HG03135 (cell line): Measurements from ENCODE around the gene NAGPA.
"Not testable (repeated sequence)": the region's sequence is repeated elsewhere in the genome, so short reads cannot be mapped to it uniquely, and the experiment has no call there.

Experiments
- ATAC-seq: cut with Tn5 transposase; IDR thresholded peaks from one replicate; pipeline ENCODE4 v1.9.1; 2021; ENCODE audit warnings: mild to moderate bottlenecking, moderate library complexity; ENCODE audit not compliant: unreplicated experiment

The NAGPA gene, protein sequence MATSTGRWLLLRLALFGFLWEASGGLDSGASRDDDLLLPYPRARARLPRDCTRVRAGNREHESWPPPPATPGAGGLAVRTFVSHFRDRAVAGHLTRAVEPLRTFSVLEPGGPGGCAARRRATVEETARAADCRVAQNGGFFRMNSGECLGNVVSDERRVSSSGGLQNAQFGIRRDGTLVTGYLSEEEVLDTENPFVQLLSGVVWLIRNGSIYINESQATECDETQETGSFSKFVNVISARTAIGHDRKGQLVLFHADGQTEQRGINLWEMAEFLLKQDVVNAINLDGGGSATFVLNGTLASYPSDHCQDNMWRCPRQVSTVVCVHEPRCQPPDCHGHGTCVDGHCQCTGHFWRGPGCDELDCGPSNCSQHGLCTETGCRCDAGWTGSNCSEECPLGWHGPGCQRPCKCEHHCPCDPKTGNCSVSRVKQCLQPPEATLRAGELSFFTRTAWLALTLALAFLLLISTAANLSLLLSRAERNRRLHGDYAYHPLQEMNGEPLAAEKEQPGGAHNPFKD

DNA sequence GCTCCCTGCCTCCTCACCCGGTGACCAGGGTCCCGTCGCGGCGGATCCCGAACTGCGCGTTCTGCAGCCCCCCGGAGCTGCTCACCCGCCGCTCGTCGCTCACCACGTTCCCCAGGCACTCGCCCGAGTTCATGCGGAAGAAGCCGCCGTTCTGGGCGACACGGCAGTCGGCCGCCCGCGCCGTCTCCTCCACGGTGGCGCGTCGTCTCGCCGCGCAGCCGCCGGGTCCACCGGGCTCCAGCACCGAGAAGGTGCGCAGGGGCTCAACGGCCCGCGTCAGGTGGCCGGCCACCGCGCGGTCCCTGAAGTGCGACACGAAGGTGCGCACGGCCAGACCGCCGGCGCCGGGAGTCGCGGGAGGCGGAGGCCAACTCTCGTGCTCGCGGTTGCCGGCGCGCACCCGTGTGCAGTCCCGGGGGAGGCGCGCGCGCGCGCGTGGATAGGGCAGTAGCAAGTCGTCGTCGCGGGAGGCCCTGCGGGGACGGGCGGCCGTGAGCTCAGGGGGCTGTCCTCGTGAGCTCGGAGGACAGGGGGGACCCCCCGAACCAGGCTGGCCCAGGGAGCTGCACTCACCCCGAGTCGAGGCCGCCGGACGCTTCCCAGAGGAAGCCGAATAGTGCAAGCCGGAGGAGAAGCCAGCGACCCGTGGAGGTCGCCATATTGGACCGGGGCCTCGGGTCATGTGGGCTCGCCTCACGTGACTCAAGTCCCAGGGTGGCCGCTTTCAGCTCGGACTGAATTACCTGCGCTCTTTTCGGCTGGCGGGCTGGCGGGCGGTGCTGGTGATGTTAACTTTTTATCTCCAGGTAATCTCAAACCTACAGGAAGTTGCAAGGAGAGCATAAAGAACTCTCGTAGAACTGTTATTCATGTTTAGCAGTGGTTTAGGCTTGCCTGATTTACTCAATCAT, at the start of gene NAGPA:
NAGPA (minus strand) TSS at position 680 of the 911 bp plus-strand sequence; CDS start at position 659, 21 bp downstream.
- ATAC-seq: peak; percentile 92

DNA sequence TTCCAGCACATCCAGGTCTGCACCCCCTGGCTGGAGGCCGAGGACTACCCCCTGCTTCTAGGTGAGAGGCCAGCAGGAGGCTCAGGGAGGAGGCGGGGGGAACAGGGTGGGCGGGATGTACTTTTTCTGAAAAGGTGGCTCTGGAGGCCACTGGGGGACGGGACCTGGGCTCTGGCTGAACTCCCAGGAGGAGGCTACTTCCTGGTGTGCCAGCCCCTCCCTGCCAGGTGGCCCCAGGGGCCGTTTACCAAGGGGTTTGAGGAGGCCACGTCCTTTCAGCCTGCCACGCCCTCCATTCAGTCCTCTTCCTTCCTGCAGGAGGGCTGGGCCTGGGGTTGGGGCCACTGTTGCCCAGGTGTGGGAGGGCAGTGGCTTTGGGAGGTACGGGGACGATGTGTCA, 47.3 kb upstream of the NAGPA start:
- ATAC-seq: not testable (repeated sequence)

DNA sequence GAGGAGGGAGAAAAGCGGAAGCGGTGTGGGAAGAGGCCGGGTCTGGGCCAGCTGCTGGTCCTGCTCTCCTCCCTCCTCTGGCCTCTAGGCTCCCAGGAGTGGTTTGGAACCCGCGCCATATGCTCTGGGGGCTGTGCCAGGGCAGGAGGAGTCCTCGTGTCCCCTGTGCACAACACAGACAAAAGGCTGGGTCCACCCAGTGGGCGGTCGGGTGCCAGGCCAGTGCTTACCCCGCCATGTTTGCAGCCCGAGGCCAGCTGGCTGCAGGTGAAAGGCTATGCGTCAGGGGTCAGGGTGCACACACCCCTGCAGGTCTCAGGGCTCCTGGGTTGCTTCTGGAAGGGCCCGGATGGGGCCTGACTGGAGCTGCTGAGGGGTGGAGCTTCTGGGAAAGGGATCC, 46.7 kb upstream of the NAGPA start:
- ATAC-seq: not testable (repeated sequence)

DNA sequence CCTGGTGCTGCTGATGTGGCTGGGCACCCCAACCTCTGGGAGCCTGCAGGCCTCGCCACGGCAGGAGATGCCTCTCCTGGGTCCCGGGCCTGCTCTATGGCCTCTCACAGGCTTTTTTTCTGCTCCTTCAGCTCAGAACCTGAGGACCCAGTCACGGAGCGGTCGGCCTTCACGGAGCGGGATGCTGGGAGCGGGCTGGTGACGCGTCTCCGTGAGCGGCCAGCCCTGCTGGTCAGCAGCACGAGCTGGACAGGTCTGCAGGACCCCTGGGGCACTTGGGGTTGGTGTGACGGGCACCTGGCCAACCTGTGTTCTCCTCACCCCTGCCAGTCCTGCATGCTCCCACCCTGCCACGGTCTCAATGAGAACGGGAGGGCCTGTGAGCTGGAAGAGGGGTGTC, 44.9 kb upstream of the NAGPA start:
- ATAC-seq: no peak

DNA sequence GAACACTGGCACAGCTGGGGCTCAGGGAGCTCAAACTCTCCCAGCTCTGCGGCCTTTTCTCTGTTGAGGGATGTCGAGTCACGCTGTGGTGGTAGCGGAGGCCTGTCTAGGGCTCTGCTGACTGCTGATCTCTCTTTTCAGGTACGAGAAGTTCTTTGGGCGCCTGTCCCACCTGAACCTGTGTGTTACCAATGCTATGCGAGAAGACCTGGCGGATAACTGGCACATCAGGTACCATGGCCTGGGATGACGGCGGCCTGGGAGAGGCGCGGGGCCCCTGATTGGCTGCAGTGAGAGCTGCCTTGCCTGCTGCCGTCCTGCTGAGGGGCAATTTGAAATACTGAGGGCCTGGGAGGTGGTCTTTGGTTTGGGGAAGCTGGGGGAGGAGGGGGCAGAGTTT, 43.6 kb upstream of the NAGPA start:
- no peak for ATAC-seq

DNA sequence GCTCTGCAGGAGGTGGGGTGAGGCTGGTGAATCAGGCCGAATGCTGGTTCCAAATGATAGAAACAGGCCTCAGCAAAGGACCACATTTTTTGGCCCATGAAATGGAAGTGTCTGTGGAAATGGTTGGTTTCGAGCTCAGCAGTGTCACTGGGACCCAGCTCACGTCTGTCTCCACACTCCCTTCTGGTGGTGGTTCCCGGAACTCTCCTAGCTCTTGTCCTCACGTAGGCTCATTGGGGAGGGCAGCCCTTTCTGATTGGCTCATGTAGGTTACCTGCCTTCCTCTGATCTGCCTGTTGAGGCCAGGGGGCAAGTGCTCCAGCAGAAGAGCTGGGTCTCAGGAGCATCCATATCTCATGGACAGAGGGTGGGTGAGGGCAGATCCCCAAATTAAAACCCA, 41.9 kb upstream of the NAGPA start:
- no peak for ATAC-seq

DNA sequence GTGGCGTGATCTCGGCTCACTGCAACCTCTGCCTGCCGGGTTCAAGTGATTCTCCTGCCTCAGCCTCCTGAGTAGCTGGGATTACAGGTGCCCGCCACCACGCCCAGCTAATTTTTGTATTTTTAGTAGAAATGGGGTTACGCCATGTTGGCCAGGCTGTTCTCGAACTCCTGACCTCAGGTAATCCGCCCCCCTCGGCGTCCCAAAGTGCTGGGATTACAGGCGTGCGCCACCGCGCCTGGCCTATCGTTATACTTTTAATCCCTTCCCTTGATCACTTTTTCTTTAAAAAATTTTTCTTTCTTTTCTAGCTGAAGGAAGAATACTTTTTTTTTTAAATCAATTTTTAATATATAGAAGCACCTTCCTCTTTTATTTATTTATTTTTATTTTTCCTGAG, 40.0 kb upstream of the NAGPA start:
- not testable (repeated sequence) for ATAC-seq

DNA sequence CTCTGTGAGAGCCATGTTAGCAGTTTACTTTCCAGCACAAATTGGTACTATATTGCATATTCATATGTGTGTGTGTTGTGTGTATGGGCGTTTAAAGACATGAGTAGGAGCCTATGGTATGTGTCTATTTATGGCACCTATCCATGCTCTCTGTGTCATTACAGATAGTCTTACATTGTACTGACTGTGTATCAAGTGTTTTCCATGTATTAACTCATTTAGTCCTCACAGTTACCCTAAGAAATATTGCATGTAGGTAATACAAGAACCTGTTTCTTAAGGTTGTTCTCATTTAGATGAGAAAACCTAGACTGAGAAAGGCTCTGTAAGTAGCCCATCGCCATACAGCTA, 39.5 kb upstream of the NAGPA start:
- ATAC-seq: no peak

DNA sequence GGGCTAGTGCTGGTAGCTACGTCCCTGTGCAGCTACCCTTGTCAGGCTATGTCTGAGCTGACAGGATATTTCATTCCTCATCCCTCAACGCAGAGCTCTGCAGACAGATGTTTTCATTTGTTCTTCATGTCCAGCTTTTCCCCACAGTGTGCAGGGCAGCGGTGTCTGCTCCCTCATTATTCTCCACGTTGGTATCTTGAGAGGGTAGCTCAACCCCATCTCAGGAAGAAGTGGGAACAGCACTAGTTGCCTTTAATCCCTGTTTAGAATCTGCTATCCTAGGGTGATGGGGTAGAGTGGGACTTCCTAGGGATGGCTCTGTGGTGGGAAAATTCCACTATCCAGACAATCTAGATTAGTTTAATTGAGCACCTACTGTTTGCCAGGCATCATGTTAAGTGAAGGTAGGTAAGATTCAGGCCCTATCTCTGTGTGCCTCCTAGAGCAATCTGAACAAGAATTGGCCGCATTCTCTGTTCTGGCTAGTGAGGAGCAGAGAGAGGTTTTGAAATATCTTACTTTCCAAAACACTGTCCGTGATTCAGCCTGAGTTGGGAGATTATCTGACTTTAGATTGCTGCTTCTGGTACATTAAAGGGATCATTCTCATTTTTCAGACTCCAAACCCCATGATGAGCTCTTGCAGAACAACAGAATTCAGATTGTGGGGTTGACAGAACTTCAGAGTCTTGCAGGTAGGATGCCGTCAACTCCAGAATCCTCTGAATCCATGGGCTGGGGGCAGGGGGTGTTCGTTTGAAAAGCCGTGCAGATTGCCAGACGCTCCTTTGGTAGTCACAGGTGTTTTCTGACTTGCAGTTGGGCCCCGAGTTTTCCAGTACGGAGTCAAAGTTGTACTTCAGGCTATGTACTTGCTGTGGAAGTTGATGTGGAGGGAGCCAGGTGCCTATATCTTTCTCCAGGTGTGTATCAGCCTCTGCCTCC, 38.9 kb upstream of the NAGPA start:
- ATAC-seq: no peak

DNA sequence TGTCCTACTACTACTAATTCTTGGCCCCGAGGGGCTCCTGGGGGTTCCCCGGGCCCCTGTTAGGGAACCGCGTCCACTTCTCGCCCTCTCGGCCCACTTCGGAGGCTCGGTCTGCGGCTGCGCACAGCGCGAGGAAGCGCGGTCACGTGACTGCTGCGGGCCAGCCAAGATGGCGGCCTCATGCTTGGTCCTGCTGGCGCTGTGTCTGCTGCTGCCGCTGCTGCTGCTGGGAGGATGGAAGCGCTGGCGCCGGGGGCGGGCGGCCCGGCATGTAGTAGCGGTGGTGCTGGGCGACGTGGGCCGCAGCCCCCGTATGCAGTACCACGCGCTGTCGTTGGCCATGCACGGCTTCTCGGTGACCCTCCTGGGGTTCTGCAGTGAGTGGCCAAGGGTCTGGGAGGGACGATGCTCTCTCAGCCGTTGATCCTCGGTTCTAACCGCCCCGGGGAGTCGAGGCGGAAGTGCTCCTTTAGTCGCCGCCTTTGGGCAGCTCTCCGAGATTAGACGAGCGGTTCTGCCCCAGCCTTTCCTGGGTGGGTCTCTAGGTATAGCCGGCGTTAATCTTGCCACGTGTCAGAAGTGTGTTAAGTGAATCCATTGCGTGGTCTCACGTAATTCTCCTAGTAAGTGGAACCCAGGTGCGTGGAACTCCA, 38.1 kb upstream of the NAGPA start, which contains the start of gene ALG1:
ALG1 (plus strand) TSS at position 163 of the 653 bp plus-strand sequence; CDS start at position 170, 7 bp downstream.
- ATAC-seq: peak; percentile 85

DNA sequence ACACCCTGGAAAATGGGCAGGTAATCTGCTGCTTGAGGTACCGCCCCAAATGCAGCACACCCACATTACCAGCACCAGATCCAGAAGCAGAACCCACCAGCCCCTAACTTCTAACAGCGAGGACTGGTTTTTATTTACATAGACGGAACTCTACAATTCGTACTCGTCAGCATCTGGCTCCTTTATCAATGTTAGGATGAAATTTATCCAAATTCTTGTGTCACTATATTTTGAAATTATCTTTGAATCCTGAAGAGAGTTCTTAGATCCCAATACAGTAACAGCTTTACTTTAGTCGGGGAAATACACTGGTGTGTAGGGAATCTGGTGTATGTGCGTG, 37.6 kb upstream of the NAGPA start:
- no peak for ATAC-seq

DNA sequence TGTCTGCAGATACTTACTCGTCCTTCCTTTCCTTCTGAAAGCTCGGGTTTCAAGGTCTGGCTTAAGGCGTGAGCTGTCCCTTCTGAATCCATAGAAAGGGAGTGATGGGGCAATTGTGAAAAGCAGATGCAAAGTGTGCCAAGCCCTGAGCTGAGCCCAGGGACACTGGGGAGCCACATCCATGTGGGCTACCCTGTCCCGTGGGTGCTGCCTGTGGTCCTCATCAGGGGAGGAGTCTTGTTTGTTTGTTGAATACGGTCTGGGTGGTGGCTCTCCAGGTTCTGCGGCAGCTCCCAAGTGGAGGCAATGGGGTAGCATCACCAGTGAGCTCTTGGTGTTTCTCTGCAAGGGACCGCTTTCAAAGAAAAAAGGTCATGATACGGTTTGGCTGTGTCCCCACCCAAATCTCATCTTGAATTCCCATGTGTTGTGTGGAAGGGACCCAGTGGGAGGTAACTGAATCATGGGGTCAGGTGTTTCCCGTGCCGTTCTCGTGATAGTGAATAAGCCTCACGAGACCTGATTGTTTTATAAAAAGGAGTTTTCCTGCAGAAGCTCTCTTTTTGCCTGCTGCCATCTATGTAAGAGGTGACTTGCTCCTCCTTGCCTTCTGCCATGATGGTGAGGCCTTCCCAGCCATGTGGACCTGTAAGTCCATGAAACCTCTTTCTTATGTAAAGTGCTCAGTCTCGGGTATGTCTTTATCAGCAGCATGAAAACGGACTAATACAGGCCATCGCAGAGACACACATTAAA, 36.9 kb upstream of the NAGPA start:
- ATAC-seq: no peak

DNA sequence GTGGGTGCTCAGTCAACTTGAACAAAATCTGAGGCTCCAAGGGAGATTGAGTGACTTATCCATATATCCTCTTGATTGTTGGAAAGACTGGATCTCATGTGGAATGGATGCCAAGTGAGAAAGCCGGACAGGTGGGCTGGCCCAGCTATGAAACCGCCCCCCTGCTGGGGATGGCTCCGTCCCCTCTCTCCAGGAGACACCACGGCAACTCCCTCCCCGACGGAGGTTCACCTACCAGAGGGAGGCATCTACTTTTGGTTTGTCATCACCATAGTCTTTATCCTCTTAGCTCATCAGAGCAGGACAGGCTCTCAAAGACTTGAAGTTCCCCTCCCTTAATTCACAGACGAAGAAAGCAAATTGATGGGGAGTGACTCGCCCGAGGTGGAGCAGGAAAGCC, 36.1 kb upstream of the NAGPA start:
- ATAC-seq: no peak

DNA sequence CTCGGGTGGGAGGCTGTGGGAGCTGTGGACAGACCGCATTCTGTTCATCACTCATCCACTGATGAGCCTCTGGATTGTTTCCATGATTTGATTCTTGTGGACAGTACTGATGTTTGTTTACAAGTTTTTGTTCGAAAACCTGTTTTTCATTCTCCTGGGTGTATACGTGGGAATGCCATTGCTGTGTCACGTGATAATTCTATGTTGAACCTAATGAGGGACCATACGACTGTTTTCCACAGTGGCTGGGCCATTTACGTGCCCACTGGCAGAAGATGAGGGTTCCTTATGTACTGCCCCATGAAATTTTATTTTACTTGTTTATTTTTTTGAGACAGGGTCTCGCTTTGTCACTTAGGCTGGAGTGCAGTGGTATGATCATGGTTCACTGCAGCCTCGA, 35.3 kb upstream of the NAGPA start:
- ATAC-seq: no peak

DNA sequence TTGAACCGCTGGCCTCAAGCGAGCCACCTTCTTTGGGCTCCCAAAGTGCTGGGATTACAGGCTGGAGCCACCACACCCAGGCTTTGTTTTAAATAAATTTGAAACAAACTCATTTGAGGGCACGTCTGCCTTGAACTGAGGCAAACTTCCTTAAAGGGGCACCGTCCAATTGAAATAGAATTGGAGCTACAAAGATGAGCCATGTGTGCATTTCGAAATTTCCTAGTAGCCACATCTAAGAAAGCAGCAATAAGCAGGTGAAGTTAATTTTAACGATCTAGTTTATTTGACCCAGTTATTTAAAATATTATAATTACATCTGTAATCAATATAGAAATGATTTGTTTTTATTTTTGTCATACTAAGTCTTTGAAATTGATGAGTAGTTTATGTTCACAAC, 32.8 kb upstream of the NAGPA start:
- no peak for ATAC-seq

DNA sequence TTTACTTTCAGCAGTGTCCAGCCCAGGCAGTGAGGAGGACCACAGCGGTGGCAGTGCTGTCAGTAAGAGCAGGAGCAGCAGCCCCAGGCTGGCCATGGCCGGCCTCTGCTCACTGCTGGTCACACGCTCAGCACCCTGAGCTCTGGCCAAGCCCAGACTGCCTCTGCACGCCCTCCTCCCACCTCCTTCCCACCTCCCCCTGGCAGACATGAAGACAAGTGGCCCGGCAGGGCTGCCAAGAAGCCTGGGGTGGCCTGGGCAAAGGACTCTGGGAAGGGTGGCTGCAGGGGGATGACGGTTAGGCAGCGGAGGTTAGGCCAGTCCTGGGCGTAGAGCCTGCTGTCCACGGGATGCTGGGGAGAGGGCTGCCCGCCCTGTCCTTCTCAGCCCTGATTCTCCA, 32.1 kb upstream of the NAGPA start, which contains the start of gene C16orf89:
C16orf89 (minus strand) TSS at position 144 of the 400 bp plus-strand sequence; CDS start at position 96, 48 bp downstream.
- ATAC-seq: no peak

DNA sequence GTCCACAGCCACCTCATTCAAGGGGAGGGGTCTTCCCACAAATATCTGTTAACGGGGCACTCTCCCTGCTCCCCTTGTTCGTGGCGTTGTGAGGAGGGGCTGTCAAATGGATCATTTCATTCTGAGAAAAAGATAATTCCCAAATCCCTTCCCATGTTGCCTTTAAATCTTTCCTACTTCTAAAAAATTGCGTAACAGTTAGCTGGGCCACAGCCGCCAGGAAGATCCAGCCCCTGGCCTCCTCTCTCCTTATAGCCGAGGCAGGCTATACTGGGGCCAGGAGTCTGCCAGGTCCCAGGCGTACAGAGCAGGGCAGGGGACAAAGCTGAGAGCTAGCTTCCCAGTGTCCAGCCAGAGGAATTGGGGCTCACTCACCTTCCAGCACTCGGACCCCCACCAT, 31.6 kb upstream of the NAGPA start:
- no peak for ATAC-seq

DNA sequence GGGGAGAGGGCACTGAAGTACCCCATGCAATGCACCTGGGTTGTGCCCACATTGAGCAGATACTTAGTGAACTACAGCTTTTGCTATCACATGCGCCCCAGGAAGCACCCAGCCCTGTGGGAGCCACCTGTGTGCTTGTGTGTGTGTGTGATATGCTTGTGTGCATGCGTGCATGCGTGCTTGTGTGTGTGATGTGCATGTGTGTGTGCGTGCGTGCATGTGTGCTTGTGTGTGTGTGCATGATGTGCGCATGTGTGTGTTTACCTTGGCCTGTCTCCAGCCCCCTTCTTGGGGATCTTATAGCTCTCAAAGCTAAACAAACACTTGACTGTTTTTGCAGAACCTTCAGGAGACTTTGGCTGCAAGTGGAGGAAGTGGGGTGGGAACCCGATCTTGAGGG, 31.2 kb upstream of the NAGPA start:
- ATAC-seq: no peak
